Limb (tissue), 2 donors: ENCODE results near the gene SIPA1L3.
"Not testable (repeated sequence)": the region's sequence is repeated elsewhere in the genome, so short reads cannot be mapped to it uniquely, and the experiment has no call there.

Source experiments
- DNase-seq, 2 donors: peaks; one replicate each; pipeline ENCODE4 v3.0.0-alpha.2; 2016; ENCODE audit errors: extremely low spot score in 2 of 2

Gene SIPA1L3

DNA sequence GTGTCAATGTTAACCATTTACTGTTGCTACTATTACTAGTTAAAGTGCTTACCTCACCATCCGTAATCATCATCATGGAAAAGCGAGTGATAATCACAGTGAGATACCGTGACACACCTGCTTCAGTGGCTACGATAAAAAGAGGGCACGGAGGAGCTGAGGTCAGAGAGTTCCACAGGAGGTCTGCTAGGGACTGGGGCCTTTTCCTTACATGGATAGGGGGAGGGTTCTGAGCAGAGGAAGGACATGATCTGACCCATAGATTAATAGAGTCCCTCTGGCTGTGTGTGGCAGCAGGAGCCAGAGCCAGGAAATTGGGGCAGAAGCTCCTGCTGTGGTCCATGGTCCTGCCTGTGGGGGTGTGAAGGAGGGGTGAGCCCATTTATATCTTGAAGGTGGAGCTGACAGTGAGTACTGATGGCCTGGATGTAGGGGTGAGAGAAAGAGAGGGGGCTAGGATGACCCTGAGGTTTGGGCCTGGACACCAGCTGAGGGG lies 136.7 kb downstream of the SIPA1L3 start:
- no peak for DNase-seq

DNA sequence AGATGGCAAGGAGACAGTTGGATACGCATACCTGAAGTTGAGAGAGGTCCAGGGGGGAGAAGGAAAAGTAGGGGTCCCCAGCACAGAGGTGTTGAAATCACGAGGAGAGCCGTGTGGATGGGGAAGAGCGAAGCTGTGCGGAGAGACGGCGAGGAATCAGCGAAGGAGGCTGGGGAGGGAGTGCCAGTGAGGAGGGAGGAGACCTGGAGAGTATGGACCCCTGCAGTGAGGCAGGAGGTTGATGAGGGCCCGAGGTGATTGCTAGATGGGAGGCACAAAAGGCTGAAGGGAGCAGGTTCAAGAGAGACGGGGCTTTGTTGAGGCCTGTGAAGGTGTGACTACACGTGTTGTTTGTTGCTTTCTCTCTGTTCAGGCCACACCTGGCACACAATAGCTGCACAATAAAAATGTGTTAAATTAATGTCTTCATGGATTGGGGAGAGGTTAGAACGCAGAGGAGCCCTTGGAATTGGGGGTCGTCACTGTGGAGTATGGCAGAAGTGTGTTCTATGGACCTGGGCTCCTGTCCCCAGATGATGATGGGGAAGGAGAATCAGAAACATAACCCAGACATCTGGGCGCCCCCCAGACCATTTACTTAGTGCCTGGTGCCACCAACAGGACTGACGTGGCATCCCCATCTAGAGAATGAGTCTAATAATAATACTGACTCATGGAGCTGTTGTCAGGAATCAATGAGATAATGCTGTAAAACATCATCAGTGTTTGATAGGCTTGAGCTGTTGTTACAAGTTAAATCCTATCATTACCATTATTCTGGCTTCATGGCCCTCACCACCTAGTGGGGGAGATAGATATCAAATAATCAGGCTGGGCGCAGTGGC lies 137.5 kb downstream of the SIPA1L3 start:
- no peak for DNase-seq

DNA sequence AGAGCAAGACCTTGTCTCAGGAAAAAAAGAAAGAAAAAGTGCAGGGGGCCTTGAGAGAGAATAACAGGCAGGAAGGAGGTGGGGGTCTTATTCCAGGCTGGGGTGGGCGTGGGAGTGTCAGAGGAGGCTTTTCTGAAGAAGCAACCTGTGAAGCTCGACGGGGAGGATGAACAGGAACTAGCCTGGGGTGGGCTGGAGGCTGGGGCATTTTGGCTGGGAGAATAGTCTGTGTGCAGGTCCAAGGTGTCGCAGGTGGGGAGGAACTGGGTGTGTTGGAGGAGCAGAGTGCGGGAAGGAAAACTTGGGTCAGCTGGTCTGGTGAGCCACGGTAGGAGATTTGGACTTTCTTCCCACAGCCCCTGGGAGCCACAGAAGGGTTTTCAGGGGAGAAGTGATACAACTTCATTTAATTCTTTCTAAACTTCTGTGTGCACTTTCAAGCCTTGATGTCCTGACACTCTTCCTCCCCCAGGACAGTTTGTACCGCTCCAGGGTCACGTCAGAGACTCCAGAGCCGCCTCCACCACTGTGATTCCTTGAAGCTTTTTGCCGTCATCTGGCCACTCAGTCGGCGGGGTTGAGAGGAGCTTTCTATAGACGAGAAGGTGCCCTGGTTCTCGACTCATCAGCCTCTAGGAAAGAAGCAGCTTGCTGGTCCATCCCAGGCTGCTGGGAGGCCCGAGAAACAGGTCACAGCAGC lies 138.7 kb downstream of the SIPA1L3 start:
- DNase-seq, result no peak

DNA sequence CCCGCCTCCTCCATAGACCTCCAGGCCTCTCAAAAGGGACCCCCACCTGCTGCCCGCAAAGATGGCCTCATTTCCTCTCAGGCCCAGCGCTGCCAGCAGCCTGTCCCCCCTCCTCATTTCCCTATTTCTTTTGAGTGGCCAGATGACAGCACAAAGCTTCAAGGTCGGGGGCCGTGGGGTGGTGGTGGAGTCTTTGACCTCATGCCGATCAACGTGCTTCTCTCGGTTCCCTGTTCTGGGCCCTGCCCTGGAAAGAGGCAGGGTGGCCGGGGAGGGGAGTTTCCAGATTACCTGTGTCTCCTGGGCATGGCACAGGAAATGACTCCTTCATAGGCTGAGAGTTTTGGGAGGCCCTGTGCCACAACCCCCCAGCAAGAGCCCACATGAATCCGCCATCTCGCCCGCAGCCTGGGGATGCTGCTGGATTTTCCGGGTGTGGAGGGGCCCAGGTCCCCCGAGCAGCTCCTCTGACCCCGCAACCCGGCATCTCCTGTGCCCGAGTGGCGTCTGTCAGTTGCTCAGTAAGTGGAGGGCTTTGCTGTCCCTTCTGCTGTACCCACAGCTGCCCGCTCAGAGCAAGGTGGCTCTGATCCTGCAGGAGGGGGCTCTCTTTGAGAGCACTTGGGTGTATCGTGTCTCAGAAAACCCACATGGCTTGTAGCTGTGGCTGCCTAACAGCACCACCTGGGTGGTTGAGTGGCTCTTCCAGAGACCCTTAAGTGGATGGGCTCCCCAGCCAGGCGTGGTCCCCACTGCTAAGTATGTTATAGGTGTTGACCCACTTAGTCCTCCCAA lies 139.4 kb downstream of the SIPA1L3 start:
- no peak for DNase-seq

DNA sequence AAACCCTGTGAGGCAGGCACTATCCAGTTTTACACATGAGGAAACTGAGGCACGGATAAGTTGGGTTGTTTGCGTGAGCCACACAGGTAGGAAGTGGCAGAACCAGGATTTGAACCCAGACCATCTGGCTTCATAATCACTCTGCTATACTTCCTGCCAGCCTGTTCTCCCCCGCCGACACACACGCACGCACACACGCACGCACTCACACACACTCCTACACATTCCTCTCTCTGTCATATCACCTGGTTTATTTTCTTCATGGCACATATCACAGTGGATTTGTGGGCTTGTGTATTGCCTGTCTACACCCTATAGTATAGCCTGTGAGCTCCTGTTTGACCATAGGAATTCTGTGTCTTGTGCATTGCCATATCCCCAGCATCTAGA lies 140.0 kb downstream of the SIPA1L3 start:
- no peak for DNase-seq

DNA sequence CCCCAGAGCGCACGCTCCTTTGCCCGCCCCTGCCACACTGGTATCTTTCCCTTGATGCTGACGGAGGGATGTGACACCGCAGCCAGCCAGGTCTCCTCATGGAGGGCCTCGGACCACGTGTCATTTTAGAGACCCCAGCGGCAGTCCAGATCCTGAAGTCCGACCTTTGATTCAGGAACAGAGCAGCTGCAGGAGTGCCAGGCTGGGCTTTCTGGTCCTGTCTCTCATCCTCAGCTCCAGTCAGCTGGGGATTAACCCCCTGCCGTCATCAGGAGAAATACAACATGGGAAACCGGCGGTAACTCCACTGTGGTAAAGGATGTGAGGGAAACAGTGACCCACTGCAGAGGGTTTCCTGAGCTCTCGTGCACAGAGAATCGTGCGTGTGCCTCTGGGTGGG lies 140.6 kb downstream of the SIPA1L3 start:
- DNase-seq, result no peak

DNA sequence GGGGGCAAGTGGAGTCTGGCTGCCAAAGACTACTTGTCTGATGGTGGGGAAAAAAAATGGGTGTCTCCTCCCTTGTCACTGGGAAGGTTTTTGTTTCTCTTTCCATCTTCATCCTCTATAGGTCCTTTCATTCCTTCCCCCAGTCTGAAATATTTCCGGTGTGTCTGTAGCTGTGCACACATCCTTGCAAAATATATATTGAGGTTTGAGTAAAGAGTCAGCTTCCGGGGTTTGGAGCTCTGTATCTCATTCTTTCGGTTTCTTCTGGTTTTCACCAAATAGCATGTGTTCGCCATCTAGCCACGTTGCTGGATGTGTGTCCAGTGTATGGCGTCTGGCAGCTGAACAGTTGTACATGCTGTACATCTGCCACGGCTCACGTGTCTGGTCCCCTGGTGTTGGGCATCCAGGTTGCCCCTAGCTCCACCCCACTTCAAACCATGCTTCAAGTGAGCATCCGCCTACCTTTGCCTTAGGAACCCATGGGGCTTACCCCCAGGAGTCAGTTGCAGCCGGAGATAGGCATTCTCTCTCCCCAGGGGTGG lies 142.2 kb downstream of the SIPA1L3 start:
- DNase-seq, result no peak

DNA sequence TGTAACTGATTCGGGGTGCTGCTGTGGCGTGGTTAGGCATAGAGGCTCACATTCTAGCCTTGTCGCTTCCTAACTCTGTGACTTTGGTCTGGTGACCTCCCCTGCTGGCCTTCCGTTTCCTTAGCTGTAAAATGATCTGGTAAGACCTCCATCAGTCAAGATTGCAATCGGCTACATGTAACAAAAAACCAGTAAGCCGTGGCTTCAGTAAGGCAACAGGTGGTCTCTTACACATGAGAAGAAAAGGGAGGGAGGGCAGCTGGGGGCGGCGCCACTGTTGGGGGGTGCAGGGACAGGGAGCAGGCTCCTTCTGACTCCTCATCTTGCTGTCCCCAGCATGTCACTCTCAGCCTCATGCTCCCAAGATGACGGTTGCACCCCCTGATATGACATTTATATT lies 148.0 kb downstream of the SIPA1L3 start:
- DNase-seq, result no peak

DNA sequence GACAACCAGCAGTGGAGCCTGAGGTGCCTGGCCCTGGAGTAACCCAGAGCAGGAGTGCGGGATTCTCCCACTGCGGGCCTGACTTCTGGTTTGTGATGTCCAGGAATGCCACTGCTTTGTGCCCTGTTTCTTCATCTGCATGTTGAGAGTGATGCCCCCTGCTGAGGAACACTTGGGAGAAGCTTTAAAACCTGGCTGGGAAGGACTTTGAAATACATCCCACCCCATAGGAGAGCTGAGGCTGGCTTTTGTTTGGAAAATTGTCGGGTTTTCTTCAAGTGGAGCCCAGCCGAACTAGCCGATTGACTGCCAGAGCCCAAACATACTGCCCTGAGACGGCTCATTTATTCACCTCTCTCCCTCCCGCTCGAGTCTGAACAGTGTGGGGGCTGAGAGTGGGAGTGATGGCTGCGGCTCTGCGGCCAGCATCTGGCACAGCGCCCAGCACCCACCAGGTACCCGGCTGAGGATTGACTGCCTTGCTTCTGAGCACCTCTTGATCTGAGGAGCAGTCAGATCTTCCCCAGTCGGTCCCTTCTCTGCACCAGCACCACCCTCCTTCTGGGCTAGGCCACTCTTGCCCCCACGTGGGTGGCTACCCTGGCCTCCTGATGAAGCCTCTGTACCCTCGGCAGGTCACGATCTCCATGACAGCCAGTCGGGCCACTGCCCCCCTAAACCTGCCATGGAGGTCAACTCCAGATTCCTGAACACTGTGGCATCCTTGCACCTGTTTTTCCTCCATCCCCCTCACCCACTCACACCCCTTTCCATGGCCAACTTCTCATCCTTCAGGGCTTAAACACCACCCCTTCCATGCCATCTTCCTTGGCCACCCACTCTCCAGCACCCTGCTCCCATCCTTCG lies 148.9 kb downstream of the SIPA1L3 start:
- no peak for DNase-seq

DNA sequence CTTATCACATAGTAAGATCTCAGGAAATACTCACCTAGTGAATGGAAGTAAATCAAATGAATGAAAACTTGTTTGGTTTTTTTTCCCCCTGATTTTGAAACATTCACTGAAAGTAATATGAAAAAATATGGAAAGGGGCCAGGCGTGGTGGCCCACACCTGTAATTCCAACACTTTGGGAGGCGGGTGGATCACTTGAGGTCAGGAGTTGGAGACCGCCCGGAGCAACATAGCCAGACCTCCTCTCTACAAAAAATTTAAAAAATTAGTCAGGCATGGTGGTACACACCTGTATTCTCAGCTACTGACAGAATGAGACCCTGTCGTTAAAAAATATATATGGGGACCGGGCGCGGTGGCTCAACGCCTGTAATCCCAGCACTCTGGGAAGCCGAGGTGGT lies 149.6 kb downstream of the SIPA1L3 start:
- DNase-seq, result no peak

DNA sequence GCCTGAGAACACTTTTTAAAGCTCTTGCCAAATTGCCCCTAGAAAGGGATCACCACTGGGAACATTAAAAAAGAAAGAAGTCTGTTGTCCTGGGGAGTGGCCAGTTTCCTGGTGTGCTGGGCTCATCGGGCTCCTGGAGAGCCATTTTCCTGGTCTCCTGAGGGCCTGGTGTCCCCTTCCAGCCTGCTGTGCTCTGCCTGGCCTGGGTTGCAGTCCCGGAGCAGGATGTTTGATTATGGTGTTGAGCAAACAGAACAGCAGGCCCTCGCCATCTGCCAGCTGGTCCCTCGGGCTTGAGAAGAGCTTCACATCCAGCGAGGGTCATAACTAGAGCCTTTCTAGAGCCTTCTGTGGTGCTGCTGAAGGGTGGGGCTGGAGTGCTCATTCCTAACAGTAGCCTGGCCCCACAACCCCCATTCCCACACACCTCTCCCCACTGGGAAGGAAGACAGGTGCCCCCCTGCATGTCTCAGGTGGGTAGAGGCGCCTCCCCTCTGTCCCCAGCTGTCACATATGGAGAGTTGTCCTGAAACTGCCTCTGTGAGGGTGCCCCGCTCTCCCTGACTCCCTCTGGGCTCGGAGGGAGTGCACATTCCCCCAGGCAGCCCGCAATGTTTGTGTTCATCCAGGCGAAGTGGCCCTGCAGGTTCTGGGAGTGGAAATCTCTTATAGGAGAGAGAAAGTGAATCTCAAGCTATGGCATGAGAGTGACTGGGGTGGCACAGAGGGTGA lies 151.1 kb downstream of the SIPA1L3 start:
- DNase-seq, result no peak

DNA sequence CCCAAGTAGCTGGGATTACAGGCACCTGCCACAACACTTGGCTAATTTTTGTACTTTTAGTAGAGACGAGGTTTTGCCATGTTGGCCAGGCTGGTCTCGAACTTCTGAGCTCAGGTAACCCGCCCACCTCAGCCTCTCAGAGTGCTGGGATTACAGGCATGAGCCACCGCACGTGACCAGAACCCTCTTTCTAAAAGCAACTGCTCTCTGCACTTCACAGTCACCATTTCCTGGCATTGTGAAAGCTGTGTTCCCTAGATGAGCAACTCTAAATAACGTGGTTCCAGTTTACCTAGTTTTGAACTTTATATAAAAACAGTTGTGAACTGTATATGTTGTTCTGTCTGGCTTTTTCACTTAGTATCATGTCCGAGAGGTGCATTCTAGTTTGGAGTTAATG lies 152.9 kb downstream of the SIPA1L3 start:
- no peak for DNase-seq

DNA sequence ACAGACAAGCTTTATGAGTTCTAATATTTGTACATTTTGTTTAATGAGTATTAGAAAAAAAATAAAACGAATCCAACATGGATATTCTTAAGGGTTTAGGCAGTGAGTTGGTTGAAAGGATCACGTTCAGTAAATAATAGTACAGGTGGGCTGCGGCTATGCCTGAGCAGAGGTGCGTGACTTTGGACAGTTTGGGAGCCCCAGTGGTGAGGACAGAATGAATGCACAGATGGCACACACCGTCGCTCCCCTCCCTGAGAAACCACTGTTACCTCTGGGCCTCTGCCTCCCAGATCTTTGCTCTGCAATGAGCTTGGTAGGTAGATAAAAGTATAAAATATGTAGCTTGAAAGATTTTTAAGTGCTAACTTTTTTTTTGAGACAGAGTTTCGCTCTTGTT lies 153.3 kb downstream of the SIPA1L3 start:
- DNase-seq, result no peak

DNA sequence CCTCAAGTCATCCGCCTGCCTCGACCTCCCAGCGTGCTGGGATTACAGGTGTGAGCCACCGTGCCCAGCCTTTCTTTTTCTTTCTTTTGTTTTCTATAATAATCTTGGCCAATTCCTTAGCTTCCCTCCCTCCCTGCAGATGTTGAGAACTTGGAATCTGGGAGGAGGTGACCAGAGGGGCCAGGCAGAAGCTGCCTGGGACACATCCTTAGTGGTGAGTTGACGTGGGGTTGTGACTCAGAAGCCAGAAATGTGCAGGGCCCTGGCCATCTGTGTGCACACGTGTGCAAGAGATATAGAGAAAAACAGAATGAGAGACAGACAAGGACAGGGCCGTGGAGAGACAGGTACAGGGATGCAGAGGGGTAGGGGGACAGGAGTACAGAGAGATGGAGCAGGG lies 154.3 kb downstream of the SIPA1L3 start:
- no peak for DNase-seq

DNA sequence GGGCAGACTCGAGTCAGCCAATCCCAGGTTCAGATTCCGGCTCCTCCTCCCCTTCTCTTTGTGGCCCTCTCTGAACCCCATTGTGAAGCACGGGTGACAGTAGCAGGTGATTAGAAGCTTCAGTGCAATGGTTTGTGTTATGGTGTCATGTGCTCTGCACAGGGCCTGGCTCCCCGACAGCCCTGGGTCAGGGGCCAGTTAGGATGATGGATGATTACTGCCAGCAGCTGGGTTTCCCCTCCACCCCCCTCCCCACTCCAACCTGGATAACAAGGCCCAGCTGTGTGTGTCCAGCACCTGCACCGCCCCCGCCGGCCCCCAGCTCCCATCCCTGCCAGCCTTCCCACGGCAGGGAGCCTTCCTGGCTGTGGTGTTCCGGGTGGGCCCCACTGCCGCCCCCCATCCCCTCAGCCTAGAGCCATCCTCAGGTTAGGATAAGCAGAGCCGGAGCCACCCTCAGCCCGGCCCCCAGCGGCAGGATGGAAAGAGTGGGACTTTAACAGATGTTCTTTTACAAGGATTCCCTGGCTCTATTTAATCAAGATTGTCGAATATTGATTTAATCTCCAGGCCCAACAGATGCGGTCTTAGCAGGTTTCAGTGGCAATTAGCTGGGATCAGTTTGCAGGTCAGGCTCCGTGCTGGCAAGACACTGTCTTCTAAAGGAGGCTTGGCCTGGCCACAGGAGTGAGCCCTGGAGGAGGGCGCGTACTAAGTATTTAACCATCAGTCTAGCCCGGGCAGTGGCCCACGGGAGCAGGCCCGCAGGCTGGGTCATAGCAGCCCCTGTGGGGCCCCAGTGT lies 156.2 kb downstream of the SIPA1L3 start:
- DNase-seq, result peak; percentile 34 to 76

DNA sequence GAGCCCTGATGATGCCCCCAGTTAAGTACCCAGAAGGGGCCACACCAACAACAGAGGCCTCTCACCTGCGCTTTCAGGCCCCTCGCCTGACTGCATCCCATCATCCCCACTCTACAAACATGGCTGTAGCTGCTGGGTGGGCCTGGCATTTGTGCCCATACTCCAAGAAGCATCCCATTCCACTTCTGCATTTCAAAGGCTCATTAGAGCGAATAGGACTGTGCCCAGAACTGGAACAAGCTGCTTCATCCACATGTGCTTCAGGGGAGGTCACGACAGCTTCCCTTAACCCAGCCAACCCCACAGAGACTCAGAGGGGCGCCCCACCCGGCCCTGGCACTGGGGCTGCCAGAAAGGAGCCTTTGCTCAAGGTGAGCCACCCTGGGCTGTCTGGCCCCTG lies 156.9 kb downstream of the SIPA1L3 start:
- no peak for DNase-seq

DNA sequence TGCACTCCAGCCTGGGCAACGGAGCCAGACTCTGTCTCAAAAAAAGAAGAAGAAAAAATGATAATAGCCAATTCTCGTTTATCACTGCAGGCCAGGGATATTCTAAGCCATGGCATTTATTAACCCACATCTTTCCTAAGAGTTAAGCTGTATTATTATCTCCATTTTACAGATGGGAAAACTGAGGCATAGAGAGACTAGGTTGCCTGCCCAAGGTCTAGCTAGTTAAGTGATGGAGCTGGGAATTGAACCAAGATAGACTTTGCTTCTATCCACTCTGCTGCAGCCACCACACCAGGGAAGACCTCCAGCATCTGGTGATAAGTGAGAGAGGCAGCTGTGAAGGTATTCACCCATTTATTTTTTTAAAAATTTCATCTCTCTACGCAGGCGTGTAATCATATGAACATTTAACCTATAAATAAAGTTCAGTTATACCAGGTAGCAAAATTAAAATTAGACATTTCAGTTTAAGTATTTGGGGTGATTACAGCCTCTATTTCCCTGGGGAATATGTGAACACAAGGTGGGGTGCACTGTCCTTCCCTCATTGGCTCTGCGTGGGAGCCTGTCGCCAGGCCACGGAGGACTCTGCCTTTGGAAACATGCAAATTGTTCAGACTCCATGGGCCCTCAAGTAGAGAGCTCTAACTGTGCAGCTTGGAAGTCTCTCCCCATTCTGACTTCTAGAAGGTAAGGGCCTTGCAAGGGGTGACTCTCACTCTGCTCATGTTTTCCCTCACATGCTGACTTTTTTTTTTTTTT lies 157.8 kb downstream of the SIPA1L3 start:
- DNase-seq, result no peak

DNA sequence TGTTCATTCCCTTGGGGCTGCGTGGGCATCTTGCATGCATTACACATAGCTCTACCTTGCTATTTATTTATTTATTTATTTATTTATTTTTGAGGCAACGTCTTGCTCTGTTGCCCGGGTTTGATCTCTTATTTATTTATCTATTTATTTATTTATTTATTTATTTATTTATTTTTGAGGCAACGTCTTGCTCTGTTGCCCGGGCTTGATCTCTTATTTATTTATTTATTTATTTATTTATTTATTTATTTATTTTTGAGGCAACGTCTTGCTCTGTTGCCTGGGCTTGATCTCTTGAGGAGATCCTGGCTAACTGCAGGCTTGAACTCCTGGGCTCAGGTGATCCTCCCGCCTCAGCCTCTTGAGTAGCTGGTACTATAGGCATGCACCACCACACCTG lies 158.8 kb downstream of the SIPA1L3 start:
- not testable (repeated sequence) for DNase-seq

DNA sequence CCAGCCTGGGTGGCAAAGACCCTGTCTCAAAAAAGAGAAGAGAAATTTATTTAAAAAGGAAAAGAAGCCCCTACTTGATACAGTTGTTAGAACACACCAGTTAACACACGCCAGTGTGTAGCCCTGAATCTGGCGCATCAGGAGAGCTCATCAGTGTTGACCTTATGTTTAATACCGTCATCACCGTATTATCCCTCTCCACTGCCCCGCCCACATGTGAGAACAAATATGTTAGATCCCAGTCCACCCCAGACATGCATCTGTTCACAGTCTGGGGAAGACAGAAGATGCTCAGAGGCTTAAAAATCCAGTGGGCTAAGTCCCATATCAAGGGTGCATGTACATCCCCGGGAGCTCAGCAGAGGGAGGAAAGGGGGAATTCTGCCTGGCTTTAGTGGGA lies 161.8 kb downstream of the SIPA1L3 start:
- no peak for DNase-seq
